Hepatocyte (in vitro differentiated cells): Measurements from ENCODE around the gene CELA2A. TPM values are rescaled to one million over a fixed set of nuclear protein-coding genes. Genes with fewer than 3 reads are reported as not detected.
"Not testable (repeated sequence)": the region's sequence is repeated elsewhere in the genome, so short reads cannot be mapped to it uniquely, and the experiment has no call there.

Source experiments
- DNase-seq: peaks from one replicate; pipeline ENCODE4 v3.0.0-alpha.2; 2016; ENCODE audit warnings: low spot score
- H2AFZ ChIP-seq: fragments of 200-600 bp; sonication (generic); 2 replicates; pipeline ENCODE4 v1.6.0; 2016; ENCODE audit warnings: antibody characterized with exemption, mild to moderate bottlenecking
- H3K27ac ChIP-seq: fragments of 200-600 bp; sonication (generic); 2 replicates; pipeline ENCODE4 v1.5.1; 2016; ENCODE audit warnings: mild to moderate bottlenecking
- H3K27me3 ChIP-seq: fragments of 200-600 bp; sonication (generic); 2 replicates; pipeline ENCODE4 v1.6.1; 2016
- H3K36me3 ChIP-seq: fragments of 200-600 bp; sonication (generic); replicated peaks from 2 replicates; pipeline ENCODE4 v1.5.1; 2016; ENCODE audit warnings: low read depth; ENCODE audit not compliant: insufficient read depth
- H3K4me1 ChIP-seq: fragments of 200-600 bp; sonication (generic); 2 replicates; pipeline ENCODE4 v1.5.1; 2016; ENCODE audit warnings: mild to moderate bottlenecking, moderate library complexity; ENCODE audit not compliant: insufficient read depth
- H3K4me2 ChIP-seq: fragments of 200-600 bp; sonication (generic); 2 replicates; pipeline ENCODE4 v1.6.0; 2016
- H3K4me3 ChIP-seq: fragments of 200-600 bp; sonication (generic); 2 replicates; pipeline ENCODE4 v1.5.1; 2016; ENCODE audit warnings: mild to moderate bottlenecking
- H3K79me2 ChIP-seq: fragments of 200-600 bp; sonication (generic); 2 replicates; pipeline ENCODE4 v1.6.0; 2017; ENCODE audit warnings: mild to moderate bottlenecking
- H3K9me2 ChIP-seq: fragments of 200-600 bp; sonication (generic); replicated peaks from 2 replicates; pipeline ENCODE4 v1.6.0; 2017; ENCODE audit warnings: mild to moderate bottlenecking; ENCODE audit not compliant: insufficient read depth
- H3K9me3 ChIP-seq: fragments of 200-600 bp; sonication (generic); 2 replicates; pipeline ENCODE4 v1.5.1; 2016; ENCODE audit warnings: low read depth, mild to moderate bottlenecking
- H4K20me1 ChIP-seq: fragments of 200-600 bp; sonication (generic); 2 replicates; pipeline ENCODE4 v1.6.0; 2016; ENCODE audit warnings: mild to moderate bottlenecking; ENCODE audit not compliant: insufficient read depth, poor library complexity, severe bottlenecking
- CTCF ChIP-seq: fragments of 200-600 bp; sonication (generic); IDR thresholded peaks from 2 replicates; pipeline ENCODE4 v1.5.1; 2016; ENCODE audit warnings: antibody characterized with exemption, mild to moderate bottlenecking; ENCODE audit not compliant: poor library complexity
- EZH2 ChIP-seq: fragments of 200-600 bp; sonication (generic); IDR thresholded peaks from 2 replicates; pipeline ENCODE4 v1.6.1; 2016; ENCODE audit warnings: antibody characterized with exemption, mild to moderate bottlenecking, borderline replicate concordance
- EZH2phosphoT487 ChIP-seq: fragments of 200-600 bp; sonication (generic); IDR thresholded peaks from one replicate; pipeline ENCODE4 v1.6.1; 2018; ENCODE audit warnings: antibody characterized with exemption, mild to moderate bottlenecking, low read depth, moderate library complexity; ENCODE audit not compliant: unreplicated experiment, severe bottlenecking
- WGBS: methylation state at CpG from one replicate; pipeline ENCODE4 v1.1.6; 2016; ENCODE audit warnings: low lambda C conversion rate; ENCODE audit errors: missing lambda C conversion rate; 5-methylcytosine and 5-hydroxymethylcytosine counted together
- polyA plus RNA-seq: library from polyadenylated mRNA; unstranded; fragments of >200 nt; fragmentation: Nextera tagmentation; extraction: Ambion mirVana; gene quantifications from 2 replicates; pipeline ENCODE4 v1.2.1, GENCODE V29; 2016
- total RNA-seq: library from RNA; depleted of rRNA; stranded (reverse); fragments of >200 nt; gene quantifications from 2 replicates; pipeline ENCODE4 v1.2.3, GENCODE V29; 2014

Gene CELA2A
- total and polyA plus RNA-seq, 2 experiments from 2014 or later: 2.2 to 5.6 TPM

- DNase-seq: no peak
- WGBS: 74% methylated on average over 5 of the region's 5 CpGs
- Histone ChIP-seq H3K4me3 (no peak overlapping the region), H2AFZ (no peak overlapping the region), H3K4me2 (no peak overlapping the region), H3K27ac (no peak overlapping the region), H4K20me1 (no peaks in the 10 kb centered on the region), H3K9me3 (no peaks in the 10 kb centered on the region), H3K36me3 (no peaks in the 10 kb centered on the region), H3K79me2 (no peaks in the 10 kb centered on the region), H3K4me1 (peaks cover 3% of the 10 kb centered on the region), H3K27me3 (no peaks in the 10 kb centered on the region), H3K9me2 (no peaks in the 10 kb centered on the region)
- TF ChIP-seq CTCF (no peak), EZH2phosphoT487 (no peak), EZH2 (no peak)
Observed at GRCh38 chr1:15477646-15478212, 21.2 kb downstream of the CELA2A start.

DNA sequence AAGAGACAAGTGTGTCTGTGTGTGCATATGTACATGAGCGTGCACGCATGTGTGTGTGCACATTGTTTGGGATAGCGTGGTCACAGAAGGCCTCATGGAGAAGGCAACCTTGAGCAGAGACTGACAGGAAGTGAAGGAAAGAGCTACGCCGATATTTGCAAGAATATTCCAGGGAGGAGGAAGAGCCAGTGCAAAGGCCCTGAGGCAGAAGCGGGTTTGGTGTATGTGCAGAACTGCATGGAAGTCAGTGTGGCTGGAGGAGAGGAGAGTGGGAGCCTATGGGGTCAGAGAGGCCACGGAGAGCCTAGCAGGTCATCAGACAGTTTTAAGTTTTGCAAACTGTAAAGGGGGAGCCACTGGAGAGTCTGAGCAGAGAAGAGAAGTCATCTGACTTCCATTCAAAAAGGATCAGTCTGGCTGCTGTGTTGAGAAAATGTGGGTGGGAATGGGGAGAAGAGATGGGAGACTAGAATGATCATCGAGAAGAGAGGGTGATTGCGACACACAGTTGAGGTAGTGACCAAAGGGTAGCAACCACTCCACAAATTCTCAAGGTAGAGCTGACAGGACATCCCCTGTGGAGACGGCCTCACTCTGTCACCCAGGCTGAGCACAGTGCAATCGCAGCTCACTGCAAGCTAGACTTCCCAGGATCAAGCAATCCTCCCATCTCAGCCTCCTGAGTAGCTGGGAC is 23.3 kb downstream of the CELA2A start:
- 94% methylated on average over 11 of the region's 11 CpGs for WGBS
- Histone ChIP-seq H3K36me3 (no peaks in the 10 kb centered on the region), H3K9me2 (no peaks in the 10 kb centered on the region), H3K4me1 (peaks cover 3% of the 10 kb centered on the region), H3K27ac (no peak overlapping the region), H3K79me2 (no peaks in the 10 kb centered on the region), H3K9me3 (no peaks in the 10 kb centered on the region), H3K27me3 (no peaks in the 10 kb centered on the region), H3K4me3 (no peak overlapping the region), H2AFZ (no peak overlapping the region), H4K20me1 (no peaks in the 10 kb centered on the region), H3K4me2 (no peak overlapping the region)
- TF ChIP-seq CTCF: no peak
- TF ChIP-seq EZH2phosphoT487: no peak
- TF ChIP-seq EZH2: no peak
- DNase-seq: no peak

GRCh38 chr1:15482455-15482854 is 25.9 kb downstream of the CELA2A start:
- not testable (repeated sequence) for H3K27ac ChIP-seq

GRCh38 chr1:15482983-15483543 is 26.5 kb downstream of the CELA2A start:
- not testable (repeated sequence) for H3K27ac ChIP-seq, H3K27me3 ChIP-seq, H4K20me1 ChIP-seq, H3K79me2 ChIP-seq, DNase-seq, H3K4me3 ChIP-seq, H3K9me2 ChIP-seq, H3K4me2 ChIP-seq, H3K9me3 ChIP-seq, H3K4me1 ChIP-seq, H2AFZ ChIP-seq, H3K36me3 ChIP-seq
- 90% methylated on average over 16 of the region's 16 CpGs for WGBS

More at GRCh38 chr1:15482455-15482854, 25.9 kb downstream of the CELA2A start:
- not testable (repeated sequence) for H3K79me2 ChIP-seq, H3K9me3 ChIP-seq, DNase-seq, H3K4me3 ChIP-seq, H3K9me2 ChIP-seq, H3K4me2 ChIP-seq, H2AFZ ChIP-seq, H3K27me3 ChIP-seq, H4K20me1 ChIP-seq, H3K4me1 ChIP-seq, H3K36me3 ChIP-seq
- WGBS: 91% methylated on average over 6 of the region's 6 CpGs
